ENCODE results near the gene KRT2. TPM values are rescaled to one million over a fixed set of nuclear protein-coding genes. Genes with fewer than 3 reads are reported as not detected.

Gene KRT2
- total RNA-seq, 6 experiments from 2014 or later, result not detected

GRCh38 chr12:52602552-52602951, 49.5 kb downstream of the KRT2 start:
- Histone ChIP-seq H3K36me3 (no peaks in the 10 kb centered on the region), H3K4me1 (no peaks in the 10 kb centered on the region), H3K9me3 (no peaks in the 10 kb centered on the region), H3K4me3 (no peak overlapping the region), H3K27ac (no peak overlapping the region), H3K27me3 (peaks cover 0 to 9% of the 10 kb centered on the region in 2 donors)
- 82% methylated on average over 5 of the region's 5 CpGs for WGBS (ENCODE audit: insufficient coverage, low coverage, low lambda C conversion rate, missing lambda C conversion rate)
- no peak for TF ChIP-seq POLR2A (IDR thresholded peaks at IDR 0.05)
- TF ChIP-seq, protein P1, sequence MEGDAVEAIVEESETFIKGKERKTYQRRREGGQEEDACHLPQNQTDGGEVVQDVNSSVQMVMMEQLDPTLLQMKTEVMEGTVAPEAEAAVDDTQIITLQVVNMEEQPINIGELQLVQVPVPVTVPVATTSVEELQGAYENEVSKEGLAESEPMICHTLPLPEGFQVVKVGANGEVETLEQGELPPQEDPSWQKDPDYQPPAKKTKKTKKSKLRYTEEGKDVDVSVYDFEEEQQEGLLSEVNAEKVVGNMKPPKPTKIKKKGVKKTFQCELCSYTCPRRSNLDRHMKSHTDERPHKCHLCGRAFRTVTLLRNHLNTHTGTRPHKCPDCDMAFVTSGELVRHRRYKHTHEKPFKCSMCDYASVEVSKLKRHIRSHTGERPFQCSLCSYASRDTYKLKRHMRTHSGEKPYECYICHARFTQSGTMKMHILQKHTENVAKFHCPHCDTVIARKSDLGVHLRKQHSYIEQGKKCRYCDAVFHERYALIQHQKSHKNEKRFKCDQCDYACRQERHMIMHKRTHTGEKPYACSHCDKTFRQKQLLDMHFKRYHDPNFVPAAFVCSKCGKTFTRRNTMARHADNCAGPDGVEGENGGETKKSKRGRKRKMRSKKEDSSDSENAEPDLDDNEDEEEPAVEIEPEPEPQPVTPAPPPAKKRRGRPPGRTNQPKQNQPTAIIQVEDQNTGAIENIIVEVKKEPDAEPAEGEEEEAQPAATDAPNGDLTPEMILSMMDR (IDR thresholded peaks at IDR 0.05), result no peak
- intact Hi-C loops (cut with DNase I), result no loop called here
- DNase-seq (no peak), ATAC-seq (no peak)

DNA sequence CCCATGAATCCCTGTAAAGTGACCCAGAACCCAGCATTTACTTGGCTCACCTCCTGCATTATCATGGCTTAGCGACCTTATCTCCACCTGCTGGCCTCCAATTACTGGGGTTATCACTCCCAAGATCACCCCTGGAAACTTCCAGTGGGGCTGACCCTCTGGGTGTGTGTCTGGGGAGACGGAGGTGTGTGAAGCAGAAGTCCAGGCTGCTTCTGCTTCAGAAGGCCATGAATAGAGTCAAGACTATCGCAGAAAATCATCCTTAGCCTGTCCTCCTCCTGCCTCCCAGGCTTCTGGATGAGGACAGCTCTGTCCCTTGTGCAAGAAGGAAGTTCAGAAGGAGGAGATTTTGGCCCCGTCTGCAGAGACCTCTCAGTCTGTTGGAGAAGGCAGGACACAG, 50.3 kb downstream of the KRT2 start:
- Histone ChIP-seq H3K27ac (no peak overlapping the region), H3K36me3 (no peaks in the 10 kb centered on the region), H3K27me3 (peaks cover 0 to 9% of the 10 kb centered on the region in 2 donors), H3K4me1 (no peaks in the 10 kb centered on the region), H3K9me3 (no peaks in the 10 kb centered on the region), H3K4me3 (no peak overlapping the region)
- no peak for DNase-seq
- 55% methylated on average over 3 of the region's 4 CpGs for WGBS (ENCODE audit: insufficient coverage, low coverage, low lambda C conversion rate, missing lambda C conversion rate)
- intact Hi-C loops (cut with DNase I), result no loop called here
- ATAC-seq, result no peak
- TF ChIP-seq, protein P1 (IDR thresholded peaks at IDR 0.05), result no peak
- no peak for TF ChIP-seq POLR2A (IDR thresholded peaks at IDR 0.05)

DNA sequence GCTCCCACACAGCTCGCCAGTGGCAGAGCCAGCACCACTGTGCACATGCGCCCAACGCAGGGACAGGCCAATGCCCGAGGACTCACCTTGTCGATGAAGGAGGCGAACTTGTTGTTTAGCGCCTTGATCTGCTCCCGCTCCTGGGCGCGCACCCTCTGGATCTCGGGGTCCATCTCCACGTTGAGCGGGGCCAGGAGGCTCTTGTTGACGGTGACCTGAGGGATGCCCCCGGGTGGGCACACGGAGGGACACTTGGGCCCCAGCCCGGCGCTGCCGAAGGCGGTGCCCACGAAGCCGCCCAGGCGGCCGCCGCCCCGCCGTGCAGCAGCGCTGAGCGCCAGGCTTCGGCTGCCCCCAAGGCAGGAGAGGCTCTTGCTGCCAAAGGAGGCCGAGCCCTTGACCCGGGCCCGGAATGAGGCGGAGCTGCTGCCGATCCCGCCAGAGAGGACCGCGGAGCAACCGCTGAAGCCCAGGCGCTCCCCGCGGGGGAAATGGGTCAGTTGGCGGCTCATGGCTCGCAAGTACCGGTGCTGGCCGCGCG, 51.0 kb downstream of the KRT2 start, which contains the start of gene KRT72:
TSS of gene KRT72 (minus strand) at position 523 of the 541 bp plus-strand sequence. CDS start at position 512, 11 bp downstream.
- no peak within 1 kb of the TSS for H3K4me3 ChIP-seq
- DNase-seq, result peak in 1 of 3 donors; percentile 50

GRCh38 chr12:52600475-52600874, 51.5 kb downstream of the KRT2 start:
- no peaks in the 10 kb centered on the region for H3K36me3 ChIP-seq
- no peak overlapping the region for H3K27ac ChIP-seq
- no peak for ATAC-seq
- intact Hi-C loops (cut with DNase I), result no loop called here
- no peaks in the 10 kb centered on the region for H3K9me3 ChIP-seq
- H3K27me3 ChIP-seq, result peaks cover 0 to 9% of the 10 kb centered on the region in 2 donors
- H3K4me3 ChIP-seq, result no peak overlapping the region
- 70% methylated on average over 11 of the region's 12 CpGs for WGBS (ENCODE audit: insufficient coverage, low coverage, low lambda C conversion rate, missing lambda C conversion rate)
- TF ChIP-seq POLR2A (IDR thresholded peaks at IDR 0.05), result no peak
- TF ChIP-seq, protein P1 (IDR thresholded peaks at IDR 0.05), result no peak
- DNase-seq, result no peak
- no peaks in the 10 kb centered on the region for H3K4me1 ChIP-seq

More for the DNA sequence above, 51.0 kb downstream of the KRT2 start, which contains the start of gene KRT72:
- no peak for ATAC-seq
- TF ChIP-seq, protein P1 (IDR thresholded peaks at IDR 0.05), result no peak
- no peak for TF ChIP-seq POLR2A (IDR thresholded peaks at IDR 0.05)
- H3K27ac ChIP-seq, result no peak within 1 kb of the TSS
- peaks cover 0 to 9% of the 10 kb centered on the region in 2 donors for H3K27me3 ChIP-seq
- 55% methylated on average over 9 of the region's 48 CpGs for WGBS (ENCODE audit: insufficient coverage, low coverage, low lambda C conversion rate, missing lambda C conversion rate)
- H3K36me3 ChIP-seq, result no peaks in the 10 kb centered on the region
- no peaks in the 10 kb centered on the region for H3K9me3 ChIP-seq
- intact Hi-C loops (cut with DNase I), result no loop called here
- H3K4me1 ChIP-seq, result no peaks in the 10 kb centered on the region
